Stimulated activated CD4-positive, alpha-beta T cell treated with anti-CD3 and anti-CD28 coated beads, Interleukin-15, amount 100 ng/mL, for 24 hours (primary cell): ENCODE data around the gene HSFX4.
"Not testable (repeated sequence)": the region's sequence is repeated elsewhere in the genome, so short reads cannot be mapped to it uniquely, and the experiment has no call there.

Experiments used
- DNase-seq: peaks from one replicate; pipeline ENCODE4 v3.0.0-alpha.2; 2020

The HSFX4 gene

GRCh38 chrX:149938427-149938880 is 9.1 kb downstream of the HSFX4 start, which contains the start of gene EOLA2:
EOLA2 (minus strand) TSS chrX:149938491; CDS start chrX:149933874, 4,617 bp downstream.
- peak; percentile 92 for DNase-seq

- DNase-seq, result peak; percentile 91
These were observed 9.7 kb downstream of the HSFX4 start for GRCh38 chrX:149938881-149939654.

- DNase-seq, result no peak
These were observed 10.2 kb downstream of the HSFX4 start for GRCh38 chrX:149939655-149939904.

GRCh38 chrX:149939905-149940673 is 10.7 kb downstream of the HSFX4 start:
- peak; percentile 94 for DNase-seq

- not testable (repeated sequence) for DNase-seq
These were observed 11.3 kb downstream of the HSFX4 start for GRCh38 chrX:149940674-149941024.

GRCh38 chrX:149945087-149945670 is 15.8 kb downstream of the HSFX4 start:
- not testable (repeated sequence) for DNase-seq

- DNase-seq, result not testable (repeated sequence)
These were observed 16.4 kb downstream of the HSFX4 start for GRCh38 chrX:149945820-149946219.

GRCh38 chrX:149946932-149947331 is 17.6 kb downstream of the HSFX4 start:
- not testable (repeated sequence) for DNase-seq

- DNase-seq, result no peak
These were observed 18.6 kb downstream of the HSFX4 start for GRCh38 chrX:149948016-149948415.

- no peak for DNase-seq
These were observed 20.5 kb downstream of the HSFX4 start for GRCh38 chrX:149949743-149950436.

- DNase-seq, result peak; percentile 6
These were observed 21.3 kb downstream of the HSFX4 start for GRCh38 chrX:149950681-149951080.

- no peak for DNase-seq
These were observed 32.2 kb downstream of the HSFX4 start for GRCh38 chrX:149961572-149961971.

- DNase-seq, result no peak
These were observed 32.6 kb downstream of the HSFX4 start for GRCh38 chrX:149962010-149962409.

- DNase-seq, result peak; percentile 32
These were observed 33.7 kb downstream of the HSFX4 start for GRCh38 chrX:149962859-149963757.

- no peak for DNase-seq
These were observed 49.8 kb downstream of the HSFX4 start for GRCh38 chrX:149979126-149979644.
